GM15510 (cell line): ENCODE measurements around the gene NDN.

Source experiments
- POLR2A ChIP-seq: IDR thresholded peaks from 3 replicates; pipeline ENCODE4 v1.6.1; 2011; ENCODE audit warnings: borderline replicate concordance; ENCODE audit not compliant: insufficient read length; ENCODE audit errors: extremely low read depth

Gene NDN

DNA sequence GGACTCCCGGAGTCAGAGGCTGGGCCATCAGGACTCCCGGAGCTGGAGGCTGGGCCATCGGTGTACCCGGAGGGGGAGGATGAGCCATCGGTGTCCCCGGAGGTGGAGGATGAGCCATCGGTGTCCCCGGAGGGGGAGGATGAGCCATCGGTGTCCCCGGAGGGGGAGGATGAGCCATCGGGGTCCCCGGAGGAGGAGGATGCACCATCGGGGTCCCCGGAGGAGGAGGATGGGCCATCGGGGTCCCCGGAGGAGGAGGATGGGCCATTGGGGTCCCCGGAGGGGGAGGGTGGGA, 40.2 kb downstream of the NDN start:
- no peak for TF ChIP-seq POLR2A

DNA sequence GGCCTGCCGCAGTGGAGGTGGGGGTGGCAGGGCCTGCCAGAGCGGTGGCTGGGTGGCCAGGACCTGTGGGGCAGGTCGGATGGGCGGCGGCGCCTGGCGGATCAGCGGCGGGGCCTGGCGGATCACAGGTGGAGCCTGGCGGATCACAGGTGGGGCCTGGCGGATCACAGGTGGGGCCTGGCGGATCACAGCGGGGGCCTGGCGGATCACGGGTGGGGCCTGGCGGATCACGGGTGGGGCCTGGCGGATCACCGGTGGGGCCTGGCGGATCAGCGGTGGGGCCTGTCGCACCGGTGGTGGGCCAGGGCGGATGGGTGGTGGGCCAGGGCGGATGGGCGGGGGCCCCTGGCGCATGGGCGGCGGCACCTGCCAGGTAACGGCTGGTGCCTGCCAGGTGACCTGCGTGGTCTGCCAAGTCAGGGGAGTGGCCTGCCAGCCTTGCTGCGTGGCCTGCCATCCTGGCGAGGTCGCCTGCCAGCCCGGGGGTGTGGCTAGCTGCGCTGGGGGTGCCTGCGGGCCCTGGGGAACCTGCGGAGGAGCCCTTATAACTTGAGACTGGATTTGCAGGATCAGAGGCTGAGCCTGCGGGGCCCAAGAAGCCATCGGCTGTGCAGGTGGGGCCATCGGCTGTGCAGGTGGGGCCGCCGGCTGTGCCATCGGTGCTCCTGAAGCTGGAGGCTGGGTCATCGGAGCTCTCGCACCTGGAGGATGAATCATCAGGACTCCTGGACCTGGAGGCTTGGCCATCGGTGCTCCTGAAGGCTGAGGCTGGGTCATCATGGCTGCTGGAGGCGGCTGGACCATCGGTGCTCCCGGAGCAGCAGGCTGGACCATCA, 40.7 kb downstream of the NDN start:
- no peak for TF ChIP-seq POLR2A

DNA sequence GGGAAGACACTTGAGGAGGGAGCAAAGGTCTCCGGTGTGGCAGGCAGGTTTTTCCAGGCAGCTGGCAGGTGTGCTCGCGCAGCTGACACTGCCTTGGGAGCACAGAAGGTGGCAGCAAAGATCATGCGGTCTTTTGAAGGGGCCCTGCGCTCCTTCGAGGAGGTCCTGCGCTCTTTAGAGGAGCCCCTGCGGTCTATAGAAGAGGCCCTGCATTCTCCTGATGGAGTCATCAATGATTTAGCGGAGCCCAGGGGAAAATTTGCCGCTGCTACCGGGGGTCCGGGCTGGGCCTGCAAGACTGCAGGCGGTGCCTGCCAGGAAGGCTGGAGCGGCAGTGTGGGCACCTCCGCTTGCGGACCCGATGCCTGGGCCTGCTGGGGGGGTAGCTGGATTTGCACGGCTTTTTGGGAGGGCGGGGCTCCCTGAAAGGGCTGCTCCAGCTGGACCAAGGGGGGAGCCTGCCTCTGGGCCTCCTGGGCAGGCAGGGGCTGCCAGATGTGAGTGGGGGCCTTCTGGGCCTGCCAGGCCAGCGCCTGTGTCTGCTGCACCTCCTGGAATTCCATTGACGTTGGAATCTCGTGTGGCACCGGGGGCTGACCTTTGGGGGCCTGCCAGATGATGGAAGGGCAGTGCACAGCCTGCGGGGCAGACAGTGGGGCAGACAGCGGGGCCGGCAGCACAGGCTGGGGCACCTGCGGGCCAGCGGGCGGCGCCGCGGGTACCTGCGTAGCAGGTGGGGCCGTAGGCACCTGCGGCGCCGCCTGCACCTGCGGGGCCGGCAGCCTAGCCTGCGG, 41.5 kb downstream of the NDN start:
- no peak for TF ChIP-seq POLR2A

DNA sequence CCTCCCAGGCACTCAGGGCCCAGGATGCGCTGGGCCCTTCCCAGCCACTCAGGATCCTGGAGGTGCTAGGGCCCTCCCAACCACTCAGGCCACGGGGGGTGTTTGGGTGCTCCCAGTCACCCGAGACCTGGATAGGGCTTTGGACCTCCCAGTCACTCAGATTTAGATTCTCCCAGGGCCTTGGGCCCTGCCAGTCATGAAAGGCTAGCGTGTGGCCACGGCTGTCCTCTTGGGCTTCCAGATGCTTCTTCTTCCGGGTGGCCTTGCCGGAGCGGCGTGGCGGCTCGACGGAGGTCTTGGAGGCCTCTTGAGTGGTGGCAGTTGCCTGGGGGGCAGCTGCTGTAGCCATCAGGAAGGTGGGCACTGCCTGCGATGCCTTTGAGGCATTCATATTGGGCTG, 42.3 kb downstream of the NDN start:
- no peak for TF ChIP-seq POLR2A

DNA sequence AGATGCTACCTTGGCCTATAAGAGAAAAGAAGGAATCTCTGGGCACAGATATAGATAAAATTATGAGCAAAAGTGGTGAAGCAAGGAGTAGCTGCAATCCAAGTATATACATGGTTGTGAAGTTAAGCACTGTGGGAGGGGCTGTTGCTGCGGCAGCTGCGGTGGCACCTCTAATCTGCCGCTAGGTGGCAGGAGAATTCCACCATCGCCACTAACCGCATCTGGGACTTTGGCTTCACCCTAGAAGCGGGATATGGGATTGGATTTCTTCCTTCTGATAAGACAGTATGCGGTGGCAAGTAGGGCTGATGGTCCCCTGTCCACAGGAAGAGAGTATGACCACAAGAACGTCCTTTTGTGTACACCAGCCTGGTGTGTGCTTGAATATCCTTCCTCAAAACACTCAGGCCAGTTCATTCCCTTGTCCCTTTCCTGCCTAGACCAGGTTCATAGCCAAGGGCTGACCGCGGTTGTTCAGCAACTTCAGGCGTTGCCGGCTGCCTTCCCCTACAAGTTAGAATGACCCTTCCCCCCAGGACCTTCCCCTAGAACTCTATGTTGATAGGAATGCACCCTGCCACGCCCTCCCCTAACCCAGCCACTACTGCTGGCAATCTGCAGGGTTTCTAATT, 44.6 kb downstream of the NDN start:
- TF ChIP-seq POLR2A = no peak
